GM21529 (cell line): Measurements from ENCODE around the gene ETNK1.
"Not testable (repeated sequence)": the region's sequence is repeated elsewhere in the genome, so short reads cannot be mapped to it uniquely, and the experiment has no call there.

ENCODE experiments used
- ATAC-seq: cut with Tn5 transposase; IDR thresholded peaks from one replicate; pipeline ENCODE4 v1.9.1; 2021; ENCODE audit not compliant: unreplicated experiment

The ETNK1 gene

GRCh38 chr12:22684140-22685118, 59.5 kb downstream of the ETNK1 start:
- peak; percentile 50 for ATAC-seq

- ATAC-seq, result no peak
Measured at GRCh38 chr12:22686193-22686592, 61.2 kb downstream of the ETNK1 start.

- ATAC-seq, result peak; percentile 85
Measured at GRCh38 chr12:22687361-22688076, 62.5 kb downstream of the ETNK1 start.

DNA sequence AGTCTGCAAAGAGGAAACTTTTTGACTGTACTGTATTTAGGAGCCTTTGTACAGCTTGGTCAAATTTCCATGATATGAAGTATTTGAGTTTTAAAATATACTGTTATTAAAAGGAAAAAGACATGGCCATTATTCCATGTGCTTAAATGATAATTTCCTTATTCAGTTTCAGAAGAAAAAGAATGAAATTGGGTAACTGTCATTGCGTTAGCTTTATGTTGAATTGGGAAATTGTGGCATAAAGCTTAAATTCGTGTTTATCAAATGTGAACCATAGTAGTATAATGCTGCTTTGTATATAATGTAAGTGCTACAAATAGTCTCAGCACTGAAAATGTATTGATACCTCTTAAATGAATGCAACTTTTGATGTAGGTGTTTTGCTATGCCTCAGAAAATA, 64.9 kb downstream of the ETNK1 start:
- ATAC-seq, result no peak

- ATAC-seq, result no peak
Measured at GRCh38 chr12:22691319-22691718, 66.3 kb downstream of the ETNK1 start.

- not testable (repeated sequence) for ATAC-seq
Measured at GRCh38 chr12:22692467-22692866, 67.5 kb downstream of the ETNK1 start.

DNA sequence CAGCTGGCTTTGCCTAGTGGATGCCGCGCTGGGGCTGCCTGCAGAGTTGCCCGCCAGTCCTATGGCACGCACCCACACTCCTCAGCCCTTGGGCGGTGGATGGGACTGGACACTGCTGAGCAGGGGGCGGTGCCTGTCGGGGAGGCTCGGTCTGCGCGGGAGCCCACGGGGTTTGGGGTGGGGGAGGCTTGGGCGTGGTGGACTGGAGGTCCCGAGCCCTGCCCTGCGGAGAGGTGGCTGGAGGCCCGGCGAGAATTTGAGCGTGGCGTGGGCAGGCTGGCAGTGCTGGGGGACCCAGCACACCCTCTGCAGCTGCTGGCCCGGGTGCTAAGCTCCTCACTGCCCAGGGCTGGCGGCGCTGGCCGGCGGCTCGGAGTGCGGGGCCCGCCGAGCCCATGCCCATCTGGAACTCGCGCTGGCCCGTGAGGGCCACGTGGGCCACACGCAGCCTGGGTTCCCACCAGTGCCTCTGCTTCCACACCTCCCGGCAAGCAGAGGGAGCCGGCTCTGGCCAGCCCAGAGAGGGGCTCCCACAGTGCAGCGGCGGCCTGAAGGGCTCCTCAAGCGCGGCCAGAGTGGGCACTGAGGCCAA, 68.1 kb downstream of the ETNK1 start:
- ATAC-seq, result no peak

DNA sequence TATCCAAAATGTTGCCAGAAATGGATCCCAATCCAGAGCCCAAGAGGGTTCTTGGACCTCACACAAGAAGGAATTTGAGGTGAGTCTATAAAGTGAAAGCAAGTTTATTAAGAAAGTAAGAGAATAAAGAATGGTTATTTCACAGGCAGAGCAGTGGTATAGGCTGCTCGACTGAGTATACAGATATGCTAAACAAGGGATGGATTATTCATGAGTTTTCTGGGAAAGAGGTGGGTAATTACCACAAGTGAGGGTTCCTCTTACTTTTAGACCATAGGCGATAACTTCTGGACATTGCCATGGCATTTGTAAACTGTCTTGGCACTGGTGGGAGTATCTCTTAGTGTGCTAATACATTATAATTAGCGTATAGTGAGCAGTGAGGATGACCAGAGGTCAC, 73.6 kb downstream of the ETNK1 start:
- ATAC-seq, result no peak

DNA sequence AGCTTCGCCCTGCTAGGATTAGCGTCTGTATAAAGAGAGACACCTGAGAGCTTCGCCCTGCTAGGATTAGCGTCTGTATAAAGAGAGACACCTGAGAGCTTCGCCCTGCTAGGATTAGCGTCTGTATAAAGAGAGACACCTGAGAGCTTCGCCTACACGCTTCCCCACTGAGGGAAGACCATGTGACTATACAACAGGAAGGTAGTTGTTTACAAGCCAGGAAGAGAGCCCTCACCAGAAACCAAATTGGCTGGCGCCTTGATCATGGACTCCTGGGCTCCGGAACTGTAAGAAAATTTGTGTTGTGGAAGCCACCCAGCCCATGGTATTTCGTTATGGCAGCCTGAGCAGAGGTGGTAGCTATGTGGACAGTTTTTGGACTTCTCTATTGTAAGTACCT, 74.7 kb downstream of the ETNK1 start:
- not testable (repeated sequence) for ATAC-seq

DNA sequence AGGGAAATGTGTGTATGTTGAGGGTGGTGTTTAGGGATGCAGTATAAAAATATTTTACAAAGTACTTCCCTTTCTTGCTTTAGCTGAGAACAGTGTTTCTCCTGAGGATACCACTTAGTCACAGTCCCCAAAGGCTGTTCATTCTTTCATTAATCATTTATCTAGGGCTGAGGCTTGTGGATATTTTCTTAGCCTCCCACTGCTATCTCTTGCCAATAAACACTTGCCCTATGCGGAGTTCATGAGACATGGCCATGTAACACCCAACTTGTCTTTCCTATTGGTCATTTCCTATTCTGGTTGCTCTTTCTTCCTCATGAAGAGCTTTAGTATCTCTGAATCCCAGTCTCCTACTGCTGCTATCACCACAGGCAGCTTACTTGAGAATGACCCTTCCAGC, 75.1 kb downstream of the ETNK1 start:
- ATAC-seq, result no peak

- not testable (repeated sequence) for ATAC-seq
Measured at GRCh38 chr12:22701216-22701809, 76.3 kb downstream of the ETNK1 start.

DNA sequence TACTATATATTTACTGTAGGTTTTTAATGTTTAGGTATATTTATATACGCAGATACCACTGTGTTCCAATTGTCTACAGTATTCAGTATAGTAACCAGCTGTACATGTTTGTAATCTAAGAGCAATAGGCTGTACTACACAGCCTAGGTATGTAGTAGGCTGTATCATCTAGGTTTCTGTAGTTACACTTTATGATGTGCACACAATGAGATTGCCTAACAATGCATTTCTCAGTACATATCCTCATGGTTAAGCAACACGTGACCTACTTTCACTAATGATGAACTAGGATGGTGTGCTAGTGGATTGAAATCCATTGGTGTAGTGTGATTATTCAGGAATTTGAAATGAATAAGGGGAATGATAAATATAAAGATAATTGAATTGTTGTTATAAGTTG, 77.7 kb downstream of the ETNK1 start:
- no peak for ATAC-seq

DNA sequence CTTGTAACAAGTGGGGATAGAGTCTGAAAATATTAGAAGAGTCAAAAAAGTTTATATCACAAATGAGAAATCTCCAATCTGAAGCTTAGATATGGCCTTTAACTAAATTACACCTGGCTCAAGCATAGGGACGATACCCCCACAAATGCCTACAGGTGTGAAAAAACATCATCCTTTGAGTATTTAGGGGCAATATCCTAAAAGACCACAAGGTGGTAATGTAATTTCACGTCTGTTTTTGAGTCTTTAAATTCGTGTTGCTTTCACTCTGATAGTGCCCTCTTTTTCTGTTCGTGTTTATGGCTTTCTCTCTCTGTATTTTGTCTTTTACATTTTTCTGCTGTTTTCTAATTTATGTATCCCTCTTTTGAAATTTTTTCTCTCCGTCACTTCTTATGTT, 84.3 kb downstream of the ETNK1 start:
- peak; percentile 71 for ATAC-seq

- no peak for ATAC-seq
Measured at GRCh38 chr12:22712083-22712482, 87.1 kb downstream of the ETNK1 start.

DNA sequence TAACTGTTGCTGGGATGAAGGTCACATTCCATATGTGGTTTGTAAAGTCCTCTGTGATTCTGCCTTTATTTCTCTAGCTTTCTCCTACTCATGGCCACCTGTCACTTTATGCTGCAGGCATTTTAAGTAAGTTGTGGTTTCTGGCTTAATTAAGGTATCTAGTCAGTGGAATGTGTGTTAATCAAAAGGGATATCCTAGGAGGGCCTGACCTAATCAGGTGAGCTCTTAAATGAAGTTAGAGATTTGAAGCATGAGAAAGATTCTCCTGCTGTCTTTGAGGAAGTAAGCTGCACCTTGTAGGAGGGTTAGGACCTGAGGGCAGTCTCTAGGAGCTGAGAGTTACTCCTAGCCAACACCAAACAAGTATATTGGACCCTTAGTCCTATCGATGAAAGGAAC, 90.3 kb downstream of the ETNK1 start:
- no peak for ATAC-seq

GRCh38 chr12:22719745-22720144, 94.8 kb downstream of the ETNK1 start:
- no peak for ATAC-seq

DNA sequence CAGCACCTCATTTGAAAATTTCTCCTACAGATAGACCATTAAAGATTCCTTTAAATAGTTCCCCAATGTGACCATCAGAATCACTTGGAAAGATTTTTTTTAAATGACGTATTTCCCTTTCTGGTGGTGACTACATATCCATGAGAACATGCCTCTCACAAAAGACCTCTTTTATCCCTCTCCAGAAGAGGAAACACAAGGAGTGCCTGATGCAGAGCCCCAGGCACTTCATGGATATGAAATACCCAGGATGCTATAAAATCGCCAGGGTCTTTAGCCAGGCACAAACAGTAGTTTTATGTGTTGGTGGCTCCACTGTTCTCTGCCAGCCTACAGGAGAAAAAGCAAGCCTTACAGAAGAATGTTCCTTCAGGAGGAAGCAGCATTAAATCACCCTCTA, 97.1 kb downstream of the ETNK1 start:
- no peak for ATAC-seq

- ATAC-seq, result no peak
Measured at GRCh38 chr12:22722779-22723178, 97.8 kb downstream of the ETNK1 start.

- ATAC-seq, result no peak
Measured at GRCh38 chr12:22728987-22729386, 104.0 kb downstream of the ETNK1 start.

DNA sequence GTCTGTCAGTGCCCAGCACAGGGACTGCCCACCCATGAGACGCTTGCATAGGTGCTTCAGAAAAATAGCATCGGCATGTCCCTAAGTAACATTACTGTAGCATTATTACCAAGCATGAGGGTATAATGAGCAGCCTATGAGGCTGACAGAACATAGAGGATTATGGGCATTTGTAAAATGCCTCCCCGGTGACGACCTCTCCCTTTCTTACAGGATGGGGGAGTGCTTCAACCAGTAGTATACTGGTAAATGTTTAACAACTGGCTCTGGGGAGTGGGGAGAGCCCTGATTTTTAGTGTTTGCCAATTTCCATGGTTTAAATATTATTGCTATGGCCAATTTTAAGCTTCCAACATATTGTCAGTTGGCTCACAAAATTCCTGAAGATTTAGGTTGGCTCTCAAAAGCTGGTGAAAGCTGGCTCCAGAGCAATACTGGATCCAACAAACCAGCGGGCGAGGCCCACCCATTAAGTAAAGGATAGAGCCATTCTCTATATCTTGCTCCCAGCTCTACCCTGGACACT, 104.5 kb downstream of the ETNK1 start:
- ATAC-seq, result no peak

- ATAC-seq, result no peak
Measured at GRCh38 chr12:22729957-22730443, 105.0 kb downstream of the ETNK1 start.
